ENCODE measurements around the gene ARHGEF1.
"Not testable (repeated sequence)": the region's sequence is repeated elsewhere in the genome, so short reads cannot be mapped to it uniquely, and the experiment has no call there.

The ARHGEF1 gene

GRCh38 chr19:41863209-41863931 is 19.6 kb upstream of the ARHGEF1 start:
- no peak for DNase-seq (ENCODE audit: low read depth)

GRCh38 chr19:41864374-41864773 is 18.6 kb upstream of the ARHGEF1 start:
- DNase-seq (ENCODE audit: low read depth), result no peak

GRCh38 chr19:41866284-41866683 is 16.7 kb upstream of the ARHGEF1 start:
- no peak for DNase-seq (ENCODE audit: low read depth)

- DNase-seq (ENCODE audit: low read depth), result no peak
These were observed 14.6 kb upstream of the ARHGEF1 start for GRCh38 chr19:41868120-41868988.

GRCh38 chr19:41868989-41869300 is 14.0 kb upstream of the ARHGEF1 start:
- no peak for DNase-seq (ENCODE audit: low read depth)

- DNase-seq (ENCODE audit: low read depth), result no peak
These were observed 13.5 kb upstream of the ARHGEF1 start for GRCh38 chr19:41869374-41869955.

- DNase-seq (ENCODE audit: low read depth), result no peak
These were observed 12.5 kb upstream of the ARHGEF1 start for GRCh38 chr19:41870401-41870873.

GRCh38 chr19:41871573-41872383 is 11.2 kb upstream of the ARHGEF1 start:
- no peak for DNase-seq (ENCODE audit: low read depth)

- no peak for DNase-seq (ENCODE audit: low read depth)
These were observed 10.6 kb upstream of the ARHGEF1 start for GRCh38 chr19:41872384-41872774.

- DNase-seq (ENCODE audit: low read depth), result no peak
These were observed 10.0 kb upstream of the ARHGEF1 start for GRCh38 chr19:41872775-41873647.

- DNase-seq (ENCODE audit: low read depth), result not testable (repeated sequence)
These were observed 7.0 kb upstream of the ARHGEF1 start for GRCh38 chr19:41875973-41876372.

GRCh38 chr19:41876847-41877832 is 5.8 kb upstream of the ARHGEF1 start, which contains the start of gene CD79A:
Gene CD79A, plus strand, starts transcription at chr19:41877279. Its CDS starts 26 bp downstream, at chr19:41877305.
- DNase-seq (ENCODE audit: low read depth), result no peak

GRCh38 chr19:41877916-41878905 is 4.8 kb upstream of the ARHGEF1 start:
- DNase-seq (ENCODE audit: low read depth), result no peak

GRCh38 chr19:41879080-41879479 is 3.9 kb upstream of the ARHGEF1 start:
- DNase-seq (ENCODE audit: low read depth), result no peak

- no peak for DNase-seq (ENCODE audit: low read depth)
These were observed 3.2 kb upstream of the ARHGEF1 start for GRCh38 chr19:41879670-41880328.

GRCh38 chr19:41880329-41880708 is 2.7 kb upstream of the ARHGEF1 start:
- DNase-seq (ENCODE audit: low read depth), result no peak

GRCh38 chr19:41883463-41883820 is 458 bp downstream of the ARHGEF1 start:
- no peak for DNase-seq (ENCODE audit: low read depth)
